CD4-positive, alpha-beta T cell treated with Interleukin-6 for 4 hours (primary cell): Measurements from ENCODE around the gene ANK2.
"Not testable (repeated sequence)": the region's sequence is repeated elsewhere in the genome, so short reads cannot be mapped to it uniquely, and the experiment has no call there.

Experiments
- DNase-seq: peaks from one replicate; pipeline ENCODE4 v3.0.0-alpha.2; 2020; ENCODE audit warnings: mixed read lengths

The ANK2 gene

GRCh38 chr4:113052379-113052951 is 3.0 kb downstream of the ANK2 start:
- DNase-seq: no peak

DNA sequence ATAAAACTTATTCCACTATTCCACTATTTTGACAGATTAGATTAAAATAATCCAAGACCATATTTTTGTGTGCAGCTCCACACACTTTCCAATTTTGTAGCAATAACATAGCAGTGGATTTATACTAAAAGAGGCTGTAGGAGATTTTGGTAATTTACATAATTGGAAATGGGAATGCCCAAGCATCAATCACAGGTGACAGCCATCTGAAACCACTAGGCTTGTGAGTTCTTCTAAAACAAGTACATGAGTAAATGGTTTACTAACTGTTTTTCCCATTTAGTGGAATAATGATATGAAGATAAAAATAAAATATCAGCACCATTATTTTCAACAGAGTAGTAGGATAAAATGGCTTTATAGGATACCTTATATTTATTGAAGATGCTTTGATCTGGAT is 4.4 kb downstream of the ANK2 start:
- DNase-seq: no peak

- no peak for DNase-seq
Observed at GRCh38 chr4:113056318-113056717, 6.9 kb downstream of the ANK2 start.

- DNase-seq: no peak
Observed at GRCh38 chr4:113057891-113058290, 8.4 kb downstream of the ANK2 start.

DNA sequence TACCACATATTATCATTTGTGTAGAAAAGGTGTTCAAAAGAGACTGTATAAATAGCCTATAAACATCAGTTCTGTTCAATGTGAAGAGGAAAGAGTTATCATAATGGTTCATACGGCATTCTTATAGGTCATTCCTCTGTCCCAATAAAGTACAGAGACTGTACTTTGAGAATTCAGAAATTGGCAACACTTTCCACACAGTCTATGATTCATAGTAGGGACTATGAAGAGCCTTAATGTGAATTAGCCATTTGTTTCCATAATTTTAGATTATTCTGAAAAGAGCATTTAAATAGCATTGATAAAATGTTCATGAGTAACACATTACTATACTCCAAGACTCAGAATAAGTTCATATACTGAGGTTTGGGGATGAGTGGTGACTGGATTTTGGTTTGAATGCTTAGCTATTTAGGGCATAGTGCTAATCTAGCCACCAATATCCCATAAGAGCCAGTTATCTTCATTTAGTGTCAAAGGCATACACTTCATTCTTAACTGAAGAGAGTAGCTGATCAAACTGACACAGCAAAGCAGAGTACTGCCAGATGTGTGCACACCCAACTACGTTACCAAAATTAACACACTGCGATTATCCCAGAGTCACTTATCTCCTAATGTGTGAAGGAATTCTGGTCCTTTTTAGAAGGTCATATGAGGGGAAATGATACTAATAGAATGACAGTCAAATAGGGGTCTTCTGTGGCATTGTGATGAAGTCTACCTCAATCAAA is 10.2 kb downstream of the ANK2 start:
- no peak for DNase-seq

- no peak for DNase-seq
Observed at GRCh38 chr4:113060853-113061252, 11.4 kb downstream of the ANK2 start.

- no peak for DNase-seq
Observed at GRCh38 chr4:113064244-113064643, 14.8 kb downstream of the ANK2 start.

GRCh38 chr4:113065629-113066028 is 16.2 kb downstream of the ANK2 start:
- DNase-seq: no peak

- DNase-seq: not testable (repeated sequence)
Observed at GRCh38 chr4:113068771-113069170, 19.3 kb downstream of the ANK2 start.

DNA sequence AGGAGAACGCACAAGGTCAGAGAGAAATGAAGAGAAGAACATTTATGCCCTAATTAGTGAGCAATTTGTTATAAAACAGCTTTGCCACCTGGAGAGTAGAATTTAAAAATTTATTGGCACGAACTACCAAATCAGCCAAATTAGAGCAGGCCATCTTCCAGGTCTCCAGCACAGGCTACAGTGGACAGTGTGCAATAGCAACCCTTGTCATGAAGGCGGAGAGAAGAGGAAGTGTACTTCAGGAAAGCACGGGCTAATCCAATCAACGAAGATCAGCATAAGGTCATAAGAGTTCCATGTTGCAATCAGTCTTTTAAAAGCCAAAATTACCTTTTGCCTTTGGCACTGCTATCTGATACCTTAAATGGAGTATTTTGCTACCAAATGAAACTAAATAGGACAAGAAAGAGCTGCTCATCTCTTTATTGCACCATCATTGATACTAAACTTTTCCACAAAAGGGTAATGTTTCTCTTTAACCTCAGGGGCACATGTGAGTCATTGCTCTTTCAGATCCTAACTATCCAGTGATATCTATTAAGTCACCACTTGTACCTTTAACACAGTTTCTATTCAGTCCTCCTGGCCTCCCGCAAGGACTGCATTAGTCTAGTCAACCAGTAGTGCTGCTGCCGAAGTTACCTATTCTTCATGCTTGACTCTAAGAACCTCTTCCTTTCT is 19.9 kb downstream of the ANK2 start:
- no peak for DNase-seq

- no peak for DNase-seq
Observed at GRCh38 chr4:113070755-113071154, 21.3 kb downstream of the ANK2 start.

DNA sequence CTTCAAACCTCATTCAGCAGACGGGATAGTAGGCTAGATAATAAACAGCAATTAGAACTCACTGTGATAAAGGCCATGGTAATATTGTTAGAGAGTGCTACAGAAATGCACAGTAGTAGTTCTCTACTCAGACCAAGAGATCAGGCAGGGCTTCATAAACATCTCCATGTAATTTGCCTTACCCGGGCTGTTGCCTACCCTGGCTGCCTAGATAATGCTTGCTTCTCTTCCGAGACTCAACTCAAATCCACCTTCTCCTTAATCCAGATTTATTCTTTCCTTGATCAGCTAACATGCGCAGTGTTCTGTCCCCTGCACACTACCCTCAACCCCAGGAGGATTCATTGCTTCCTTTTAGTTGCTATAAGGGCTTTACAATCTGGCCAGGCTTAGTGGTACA is 21.8 kb downstream of the ANK2 start:
- no peak for DNase-seq

DNA sequence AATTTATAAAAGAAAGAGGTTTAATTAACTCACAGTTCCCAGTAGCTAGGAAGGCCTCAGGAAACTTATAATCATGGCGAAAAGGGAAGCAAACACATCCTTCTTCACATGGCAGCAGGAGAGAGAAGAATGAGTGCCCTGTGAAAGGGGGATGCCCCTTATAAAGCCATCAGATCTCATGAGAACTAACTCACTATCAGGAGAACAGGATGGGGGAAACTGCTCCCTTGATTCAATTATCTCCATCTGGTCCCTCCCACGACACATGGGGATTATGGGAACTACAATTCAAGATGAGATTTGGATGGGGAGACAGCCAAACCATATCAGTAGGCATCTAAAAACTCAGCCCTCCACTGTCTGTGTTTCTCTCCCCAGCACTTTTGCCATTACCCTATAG is 22.4 kb downstream of the ANK2 start:
- no peak for DNase-seq

DNA sequence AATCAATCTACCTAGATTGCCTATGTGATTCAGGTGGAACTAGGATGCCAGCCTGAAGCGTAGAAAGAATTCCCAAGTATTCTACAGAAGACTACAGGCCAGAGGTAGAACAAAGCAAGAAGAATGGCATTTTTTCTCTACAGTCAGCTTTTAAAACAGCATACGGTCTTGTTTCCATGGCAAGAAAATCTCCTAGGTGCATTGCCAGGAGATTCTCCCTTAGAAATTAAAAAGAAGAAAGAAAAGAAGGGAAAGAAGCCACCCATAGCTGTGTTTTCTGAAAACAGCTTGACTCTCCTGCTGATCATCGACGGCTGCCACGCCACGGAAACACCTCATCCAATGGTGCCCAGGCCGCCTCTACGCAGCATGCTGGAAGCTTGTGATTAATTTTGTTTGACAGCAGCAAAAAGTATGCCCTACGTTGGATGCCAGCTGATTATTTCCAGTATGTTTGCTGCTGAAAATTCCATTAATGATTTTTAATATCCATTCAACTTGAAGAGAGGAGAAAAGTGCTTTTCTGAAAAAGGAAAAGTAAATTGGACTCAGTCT is 24.1 kb downstream of the ANK2 start:
- no peak for DNase-seq

GRCh38 chr4:113077575-113077974 is 28.1 kb downstream of the ANK2 start:
- DNase-seq: no peak

- no peak for DNase-seq
Observed at GRCh38 chr4:113078066-113078465, 28.6 kb downstream of the ANK2 start.

- no peak for DNase-seq
Observed at GRCh38 chr4:113080050-113080449, 30.6 kb downstream of the ANK2 start.

DNA sequence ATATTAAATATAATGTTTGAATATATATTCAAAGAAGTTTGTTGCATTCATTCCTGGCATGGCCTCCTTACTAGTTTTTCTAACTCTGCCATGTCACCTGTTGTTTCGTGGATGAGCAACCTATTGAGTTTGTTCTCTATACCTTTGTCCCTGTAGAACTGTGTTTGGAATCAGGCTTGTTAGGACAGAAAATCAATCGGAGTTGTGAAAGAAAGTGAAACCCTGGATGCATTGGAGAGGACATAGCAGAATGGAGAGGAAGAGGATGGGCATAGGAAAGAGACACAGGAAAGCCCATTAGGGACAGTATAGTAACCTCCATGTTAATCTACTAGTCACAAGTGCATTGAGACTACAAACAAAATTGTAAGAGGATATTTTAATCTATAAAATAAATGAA is 31.2 kb downstream of the ANK2 start:
- no peak for DNase-seq

DNA sequence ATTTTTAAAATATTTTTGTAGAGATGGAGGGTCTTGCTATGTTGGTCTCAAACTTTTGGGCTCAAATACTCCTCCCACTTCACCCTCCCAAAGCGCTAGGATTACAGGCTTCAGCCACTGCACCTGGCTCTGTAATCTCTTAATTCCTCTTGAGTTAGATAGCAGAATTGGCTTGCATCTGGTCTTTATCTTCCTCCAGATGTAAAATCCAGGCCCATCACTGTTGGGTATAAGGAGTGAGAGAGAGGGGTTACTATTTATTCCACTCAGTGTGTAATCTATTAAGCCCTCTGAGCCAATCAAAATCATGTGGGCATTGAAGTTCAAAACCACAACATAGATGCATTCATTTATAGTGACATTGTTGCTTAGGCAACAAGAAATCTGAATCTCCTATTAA is 33.9 kb downstream of the ANK2 start:
- no peak for DNase-seq

DNA sequence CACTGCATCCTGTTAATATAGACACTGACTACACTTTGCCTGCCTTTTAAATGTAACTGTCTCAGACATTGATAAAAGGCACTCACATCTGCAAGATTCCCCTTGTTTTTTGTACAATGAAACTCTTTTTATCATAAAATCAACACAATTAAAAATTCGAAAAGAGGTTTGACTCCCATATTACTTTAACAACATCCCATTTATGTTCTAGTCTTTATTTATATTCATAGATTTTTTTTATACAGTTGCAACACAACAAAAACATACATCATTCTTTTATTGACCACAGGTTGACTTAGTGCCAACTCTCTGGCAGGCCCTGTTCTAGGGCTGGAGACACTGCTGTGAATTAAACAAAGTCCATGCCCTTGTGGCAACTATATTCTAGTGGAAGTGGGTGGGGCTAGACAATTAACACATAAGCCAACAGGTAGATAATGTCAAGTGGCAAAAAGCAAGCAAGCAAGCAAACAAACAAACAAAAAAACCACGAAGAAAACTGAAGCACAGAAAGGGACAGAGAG is 36.8 kb downstream of the ANK2 start:
- no peak for DNase-seq

DNA sequence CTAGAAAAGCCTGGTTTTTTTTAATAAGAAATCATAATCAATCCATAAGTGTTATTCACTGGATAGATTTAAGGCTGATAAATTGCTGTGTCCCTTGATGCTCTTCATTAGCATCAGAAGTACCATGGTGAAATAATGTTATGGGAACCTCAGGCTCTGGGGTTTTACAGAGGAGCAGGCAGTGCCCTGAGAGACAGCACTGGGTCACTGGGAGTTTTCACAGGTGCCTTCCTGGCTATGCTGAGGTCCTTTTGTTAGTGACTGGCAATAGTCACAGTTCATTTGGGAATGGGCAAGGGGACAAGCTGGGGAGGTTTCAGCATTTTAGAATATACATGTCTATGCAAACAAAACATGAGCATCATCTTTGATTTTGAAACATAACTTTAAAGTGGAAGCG is 38.6 kb downstream of the ANK2 start:
- DNase-seq: no peak

- DNase-seq: no peak
Observed at GRCh38 chr4:113090954-113091353, 41.5 kb downstream of the ANK2 start.

- DNase-seq: no peak
Observed at GRCh38 chr4:113094331-113094730, 44.9 kb downstream of the ANK2 start.

DNA sequence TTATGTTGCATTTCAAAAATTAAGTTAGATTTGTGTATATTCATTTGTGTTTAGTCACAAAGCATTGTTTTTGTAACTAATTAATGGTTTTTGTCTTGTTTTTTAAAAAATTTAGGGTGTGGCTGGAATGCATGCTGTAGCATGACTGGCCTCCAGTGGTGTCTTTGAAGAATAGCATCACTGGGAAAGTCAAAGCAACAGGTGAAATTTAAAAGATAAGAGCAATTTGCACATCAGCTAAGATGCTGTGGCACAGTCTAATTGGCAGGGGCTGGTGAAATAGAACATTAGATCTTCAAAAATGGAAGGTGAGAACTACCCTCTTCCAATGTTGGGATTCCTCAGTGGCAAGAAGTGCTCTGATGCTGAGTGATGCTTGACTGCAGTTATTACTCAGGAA is 45.3 kb downstream of the ANK2 start:
- DNase-seq: no peak
